Activated naive CD4-positive, alpha-beta T cell treated with anti-CD3 and anti-CD28 coated beads for 36 hours (primary cell): ENCODE measurements around the gene TLL1. TPM values are rescaled to one million over a fixed set of nuclear protein-coding genes. Genes with fewer than 3 reads are reported as not detected.

Experiments used
- CTCF ChIA-PET: fragments of 350-600 bp; sonication (Branson Sonifier 250); formaldehyde crosslinking; loops from one replicate; lab custom pipeline; 2021; ENCODE audit warnings: antibody characterized with exemption; lab: Charles Lee
- DNase-seq: peaks from one replicate; pipeline ENCODE4 v3.0.0-alpha.2; 2020
- H3K27ac Mint-ChIP-seq: one replicate; pipeline ENCODE4 v1.8.0; 2021; ENCODE audit warnings: mild to moderate bottlenecking, mixed read lengths
- H3K27me3 Mint-ChIP-seq: one replicate; pipeline ENCODE4 v1.8.0; 2021; ENCODE audit warnings: low read depth, mixed read lengths
- H3K36me3 Mint-ChIP-seq: one replicate; pipeline ENCODE4 v1.8.0; 2021; ENCODE audit warnings: low read depth, mixed read lengths
- H3K4me1 Mint-ChIP-seq: one replicate; pipeline ENCODE4 v1.8.0; 2021; ENCODE audit warnings: low read depth, mixed read lengths
- H3K4me3 Mint-ChIP-seq: one replicate; pipeline ENCODE4 v1.8.0; 2021; ENCODE audit warnings: mild to moderate bottlenecking, moderate library complexity, mixed read lengths
- H3K9me3 Mint-ChIP-seq: one replicate; pipeline ENCODE4 v1.8.0; 2021; ENCODE audit warnings: mixed read lengths
- intact Hi-C: fragments of 100-400 bp; cut with micrococcal nuclease; formaldehyde crosslinking; loops from one replicate; pipeline ENCODE4 v1.15.1; 2023
- total RNA-seq, 2 experiments: library from RNA; stranded (reverse); gene quantifications; one replicate each; pipeline ENCODE4 v1.2.3, GENCODE V29; 2021

The TLL1 gene
- not detected for total RNA-seq

GRCh38 chr4:165872461-165873297, at the start of gene TLL1:
TSS of gene TLL1 (plus strand) at chr4:165873237. CDS start at chr4:165873905, 668 bp downstream.
- intact Hi-C loops = no loop called here
- Mint-ChIP-seq H3K27me3 (peaks cover 47% of the 10 kb centered on the region), H3K36me3 (no peaks in the 10 kb centered on the region), H3K4me1 (peaks cover 21% of the 10 kb centered on the region), H3K4me3 (peak within 1 kb of the TSS; percentile 9), H3K9me3 (no peaks in the 10 kb centered on the region), H3K27ac (no peak within 1 kb of the TSS)
- DNase-seq = no peak
- CTCF ChIA-PET = interaction anchor here (0.6 kb wide), 2 partner anchors 321 to 1733 kb away, joined by 3 to 5 read pairs; no protein-coding TSS in a partner anchor

- no peaks in the 10 kb centered on the region for H3K4me1 Mint-ChIP-seq
These were observed 46.9 kb upstream of the TLL1 start for GRCh38 chr4:165826166-165826565.

GRCh38 chr4:165827018-165827417, 46.0 kb upstream of the TLL1 start:
- no peaks in the 10 kb centered on the region for H3K36me3 Mint-ChIP-seq
- H3K27me3 Mint-ChIP-seq = no peaks in the 10 kb centered on the region
- DNase-seq = no peak
- no peak overlapping the region for H3K4me3 Mint-ChIP-seq
- H3K27ac Mint-ChIP-seq = no peak overlapping the region
- no peaks in the 10 kb centered on the region for H3K4me1 Mint-ChIP-seq
- CTCF ChIA-PET = no interaction called here
- peaks cover 2% of the 10 kb centered on the region for H3K9me3 Mint-ChIP-seq
- intact Hi-C loops = no loop called here

More at GRCh38 chr4:165826166-165826565, 46.9 kb upstream of the TLL1 start:
- H3K36me3 Mint-ChIP-seq = no peaks in the 10 kb centered on the region
- no peaks in the 10 kb centered on the region for H3K27me3 Mint-ChIP-seq
- no peak overlapping the region for H3K4me3 Mint-ChIP-seq
- H3K9me3 Mint-ChIP-seq = peaks cover 2% of the 10 kb centered on the region
- H3K27ac Mint-ChIP-seq = no peak overlapping the region
- intact Hi-C loops = no loop called here
- no peak for DNase-seq
- CTCF ChIA-PET = no interaction called here

GRCh38 chr4:165828928-165829327, 44.1 kb upstream of the TLL1 start:
- H3K27ac Mint-ChIP-seq = no peak overlapping the region
- no peaks in the 10 kb centered on the region for H3K36me3 Mint-ChIP-seq
- no peak for DNase-seq
- no peaks in the 10 kb centered on the region for H3K4me1 Mint-ChIP-seq
- no peak overlapping the region for H3K4me3 Mint-ChIP-seq
- peaks cover 2% of the 10 kb centered on the region for H3K9me3 Mint-ChIP-seq
- H3K27me3 Mint-ChIP-seq = no peaks in the 10 kb centered on the region
- intact Hi-C loops = no loop called here
- CTCF ChIA-PET = no interaction called here

- no peaks in the 10 kb centered on the region for H3K9me3 Mint-ChIP-seq
- H3K27me3 Mint-ChIP-seq = no peaks in the 10 kb centered on the region
- intact Hi-C loops = no loop called here
- no peaks in the 10 kb centered on the region for H3K4me1 Mint-ChIP-seq
- no peak for DNase-seq
- no peaks in the 10 kb centered on the region for H3K36me3 Mint-ChIP-seq
- H3K4me3 Mint-ChIP-seq = no peak overlapping the region
- no peak overlapping the region for H3K27ac Mint-ChIP-seq
- CTCF ChIA-PET = interaction anchor here (0.9 kb wide), 1 partner anchor 125 kb away, joined by 3 read pairs; no protein-coding TSS in a partner anchor
These were observed 38.9 kb upstream of the TLL1 start for GRCh38 chr4:165834116-165834515.

- Mint-ChIP-seq H3K27me3 (no peaks in the 10 kb centered on the region), H3K4me1 (no peaks in the 10 kb centered on the region), H3K36me3 (no peaks in the 10 kb centered on the region), H3K27ac (no peak overlapping the region), H3K9me3 (no peaks in the 10 kb centered on the region), H3K4me3 (no peak overlapping the region)
- intact Hi-C loops = no loop called here
- CTCF ChIA-PET = no interaction called here
- DNase-seq = no peak
These were observed 34.5 kb upstream of the TLL1 start for GRCh38 chr4:165838575-165838974.

GRCh38 chr4:165839615-165840333, 33.3 kb upstream of the TLL1 start:
- H3K9me3 Mint-ChIP-seq = no peaks in the 10 kb centered on the region
- no peak for DNase-seq
- no peak overlapping the region for H3K27ac Mint-ChIP-seq
- no peak overlapping the region for H3K4me3 Mint-ChIP-seq
- no peaks in the 10 kb centered on the region for H3K27me3 Mint-ChIP-seq
- H3K4me1 Mint-ChIP-seq = no peaks in the 10 kb centered on the region
- intact Hi-C loops = no loop called here
- CTCF ChIA-PET = no interaction called here
- H3K36me3 Mint-ChIP-seq = no peaks in the 10 kb centered on the region

GRCh38 chr4:165842684-165843083, 30.4 kb upstream of the TLL1 start:
- H3K27me3 Mint-ChIP-seq = no peaks in the 10 kb centered on the region
- no peak overlapping the region for H3K4me3 Mint-ChIP-seq
- H3K27ac Mint-ChIP-seq = no peak overlapping the region
- CTCF ChIA-PET = no interaction called here
- no peaks in the 10 kb centered on the region for H3K36me3 Mint-ChIP-seq
- no peak for DNase-seq
- H3K9me3 Mint-ChIP-seq = no peaks in the 10 kb centered on the region
- intact Hi-C loops = no loop called here
- H3K4me1 Mint-ChIP-seq = no peaks in the 10 kb centered on the region

GRCh38 chr4:165844161-165844560, 28.9 kb upstream of the TLL1 start:
- Mint-ChIP-seq H3K27ac (no peak overlapping the region), H3K4me3 (no peak overlapping the region), H3K4me1 (no peaks in the 10 kb centered on the region), H3K9me3 (no peaks in the 10 kb centered on the region), H3K27me3 (no peaks in the 10 kb centered on the region), H3K36me3 (no peaks in the 10 kb centered on the region)
- CTCF ChIA-PET = no interaction called here
- intact Hi-C loops = no loop called here
- DNase-seq = no peak

- CTCF ChIA-PET = no interaction called here
- DNase-seq = no peak
These were observed 21.8 kb upstream of the TLL1 start for GRCh38 chr4:165851256-165851655.

GRCh38 chr4:165855191-165855590, 17.8 kb upstream of the TLL1 start:
- H3K27me3 Mint-ChIP-seq = no peaks in the 10 kb centered on the region
- intact Hi-C loops = no loop called here
- no peaks in the 10 kb centered on the region for H3K4me1 Mint-ChIP-seq
- CTCF ChIA-PET = no interaction called here
- no peaks in the 10 kb centered on the region for H3K36me3 Mint-ChIP-seq
- no peak overlapping the region for H3K4me3 Mint-ChIP-seq
- no peaks in the 10 kb centered on the region for H3K9me3 Mint-ChIP-seq
- no peak overlapping the region for H3K27ac Mint-ChIP-seq
- DNase-seq = no peak

More at GRCh38 chr4:165851256-165851655, 21.8 kb upstream of the TLL1 start:
- Mint-ChIP-seq H3K27me3 (no peaks in the 10 kb centered on the region), H3K4me3 (no peak overlapping the region), H3K36me3 (no peaks in the 10 kb centered on the region), H3K4me1 (no peaks in the 10 kb centered on the region), H3K27ac (no peak overlapping the region), H3K9me3 (no peaks in the 10 kb centered on the region)
- intact Hi-C loops = no loop called here

GRCh38 chr4:165861363-165861762, 11.7 kb upstream of the TLL1 start:
- Mint-ChIP-seq H3K36me3 (no peaks in the 10 kb centered on the region), H3K4me1 (no peaks in the 10 kb centered on the region), H3K27ac (no peak overlapping the region), H3K9me3 (no peaks in the 10 kb centered on the region), H3K27me3 (no peaks in the 10 kb centered on the region), H3K4me3 (no peak overlapping the region)
- intact Hi-C loops = no loop called here
- no peak for DNase-seq
- CTCF ChIA-PET = no interaction called here

GRCh38 chr4:165864271-165864670, 8.8 kb upstream of the TLL1 start:
- Mint-ChIP-seq H3K9me3 (no peaks in the 10 kb centered on the region), H3K27me3 (no peaks in the 10 kb centered on the region), H3K36me3 (no peaks in the 10 kb centered on the region), H3K4me3 (no peak overlapping the region), H3K27ac (no peak overlapping the region), H3K4me1 (no peaks in the 10 kb centered on the region)
- no peak for DNase-seq
- intact Hi-C loops = no loop called here
- CTCF ChIA-PET = no interaction called here
